SU-DHL-6 (cell line): ENCODE results near the gene PLXDC2.

Experiments
- H2AFZ ChIP-seq: fragments of 200-600 bp; sonication (generic); 2 replicates; pipeline ENCODE4 v1.6.1; 2014; ENCODE audit warnings: low read depth, mild to moderate bottlenecking, moderate library complexity, mixed read lengths, antibody characterized with exemption, low read length; ENCODE audit not compliant: severe bottlenecking
- H3F3A ChIP-seq: fragments of 200-600 bp; shearing (Covaris generic); 2 replicates; pipeline ENCODE4 v1.6.0; 2016; ENCODE audit warnings: antibody characterized with exemption, mild to moderate bottlenecking; ENCODE audit not compliant: insufficient read depth
- H3K27ac ChIP-seq: fragments of 200-600 bp; sonication (generic); 2 replicates; pipeline ENCODE4 v1.5.1; 2016; ENCODE audit warnings: low read depth, mild to moderate bottlenecking, low read length, moderate library complexity, mixed read lengths
- H3K27me3 ChIP-seq: fragments of 200-600 bp; sonication (generic), shearing (Covaris generic); 2 replicates; pipeline ENCODE4 v1.6.0; 2014; ENCODE audit warnings: mild to moderate bottlenecking, low read length
- H3K36me3 ChIP-seq: fragments of 200-600 bp; sonication (generic); 2 replicates; pipeline ENCODE4 v1.6.1; 2014; ENCODE audit warnings: mild to moderate bottlenecking, low read length, mixed read lengths
- H3K4me2 ChIP-seq: fragments of 300-600, 200-600 bp; shearing (Covaris generic), sonication (generic); 2 replicates; pipeline ENCODE4 v1.6.0; 2014; ENCODE audit warnings: low read length, low read depth, mild to moderate bottlenecking; ENCODE audit not compliant: poor library complexity, severe bottlenecking
- H3K4me3 ChIP-seq: fragments of 200-600 bp; sonication (generic); 2 replicates; pipeline ENCODE4 v1.5.1; 2014; ENCODE audit warnings: antibody characterized with exemption, low read length, mild to moderate bottlenecking, mixed read lengths; ENCODE audit not compliant: insufficient read depth, poor library complexity, severe bottlenecking
- H3K79me2 ChIP-seq: fragments of 200-600 bp; sonication (generic); 2 replicates; pipeline ENCODE4 v1.6.1; 2014; ENCODE audit warnings: mild to moderate bottlenecking, low read length, moderate library complexity; ENCODE audit not compliant: insufficient read depth
- H3K9ac ChIP-seq: fragments of 200-600 bp; sonication (generic); 2 replicates; pipeline ENCODE4 v1.7.0; 2014; ENCODE audit warnings: mild to moderate bottlenecking, low read length
- H3K9me2 ChIP-seq: fragments of 200-600 bp; sonication (generic); replicated peaks from 2 replicates; pipeline ENCODE4 v1.6.1; 2014; ENCODE audit warnings: low read length; ENCODE audit not compliant: insufficient read depth
- H3K9me3 ChIP-seq: fragments of 200-600 bp; sonication (generic); 2 replicates; pipeline ENCODE4 v1.6.1; 2014; ENCODE audit warnings: low read length, mixed read lengths; ENCODE audit not compliant: insufficient read depth
- H4K20me1 ChIP-seq: fragments of 200-600 bp; sonication (generic); 2 replicates; pipeline ENCODE4 v1.6.1; 2014; ENCODE audit warnings: low read depth, mild to moderate bottlenecking, antibody characterized with exemption, low read length, moderate library complexity, mixed read lengths
- CTCF ChIP-seq: fragments of 200-600 bp; sonication (generic); IDR thresholded peaks from one replicate; pipeline ENCODE4 v1.5.1; 2017; ENCODE audit warnings: antibody characterized with exemption, mild to moderate bottlenecking, low read length, moderate library complexity; ENCODE audit not compliant: insufficient read depth, poor library complexity, severe bottlenecking
- EZH2phosphoT487 ChIP-seq: fragments of 200-600 bp; sonication (generic), shearing (Covaris generic); conservative IDR thresholded peaks from 2 replicates; pipeline ENCODE4 v1.6.1; 2018; ENCODE audit warnings: mild to moderate bottlenecking, antibody characterized with exemption, low read length, moderate library complexity, mixed read lengths

Gene PLXDC2

GRCh38 chr10:20117471-20117870, 301.2 kb downstream of the PLXDC2 start:
- H3K4me3 ChIP-seq, result no peak overlapping the region
- H3K27ac ChIP-seq, result no peak overlapping the region
- no peak overlapping the region for H3K9ac ChIP-seq
- H2AFZ ChIP-seq, result no peak overlapping the region
- H3K27me3 ChIP-seq, result no peaks in the 10 kb centered on the region
- no peak overlapping the region for H3K4me2 ChIP-seq
- no peaks in the 10 kb centered on the region for H4K20me1 ChIP-seq
- H3K9me3 ChIP-seq, result no peaks in the 10 kb centered on the region
- no peaks in the 10 kb centered on the region for H3K9me2 ChIP-seq
- H3K36me3 ChIP-seq, result no peaks in the 10 kb centered on the region
- TF ChIP-seq CTCF (no peak), EZH2phosphoT487 (no peak)
- H3K79me2 ChIP-seq, result no peaks in the 10 kb centered on the region
- H3F3A ChIP-seq, result no peaks in the 10 kb centered on the region

- Histone ChIP-seq H3F3A (no peaks in the 10 kb centered on the region), H3K9me2 (no peaks in the 10 kb centered on the region), H3K4me2 (no peak overlapping the region), H3K9ac (no peak overlapping the region), H3K9me3 (no peaks in the 10 kb centered on the region), H2AFZ (no peak overlapping the region), H3K4me3 (no peak overlapping the region), H3K27ac (no peak overlapping the region), H4K20me1 (no peaks in the 10 kb centered on the region), H3K27me3 (no peaks in the 10 kb centered on the region), H3K79me2 (no peaks in the 10 kb centered on the region), H3K36me3 (no peaks in the 10 kb centered on the region)
- TF ChIP-seq CTCF, result no peak
- no peak for TF ChIP-seq EZH2phosphoT487
Observed at GRCh38 chr10:20118119-20118518, 301.9 kb downstream of the PLXDC2 start.

GRCh38 chr10:20128811-20129210, 312.6 kb downstream of the PLXDC2 start:
- Histone ChIP-seq H3K27ac (no peak overlapping the region), H3K9me3 (no peaks in the 10 kb centered on the region; the same call in 1 of the 2 replicates), H3K27me3 (no peaks in the 10 kb centered on the region), H3K36me3 (no peaks in the 10 kb centered on the region), H3K4me2 (no peak overlapping the region), H2AFZ (no peak overlapping the region), H3K9ac (no peak overlapping the region), H3K79me2 (no peaks in the 10 kb centered on the region), H3F3A (no peaks in the 10 kb centered on the region), H4K20me1 (no peaks in the 10 kb centered on the region), H3K9me2 (no peaks in the 10 kb centered on the region), H3K4me3 (no peak overlapping the region)
- TF ChIP-seq EZH2phosphoT487 (no peak), CTCF (no peak)
